GM19324 (cell line): Measurements from ENCODE around the gene NDUFS7.

Source experiments
- ATAC-seq: cut with Tn5 transposase; IDR thresholded peaks from one replicate; pipeline ENCODE4 v1.9.1; 2021; ENCODE audit warnings: mild to moderate bottlenecking, moderate library complexity; ENCODE audit not compliant: unreplicated experiment, low FRiP score

NDUFS7 gene

GRCh38 chr19:1384478-1385110 lies 887 bp downstream of the NDUFS7 start:
- ATAC-seq: no peak

GRCh38 chr19:1385816-1386215 lies 2.1 kb downstream of the NDUFS7 start:
- no peak for ATAC-seq

- ATAC-seq: no peak
Measured at GRCh38 chr19:1386945-1387683, 3.4 kb downstream of the NDUFS7 start.

GRCh38 chr19:1387684-1388636 lies 4.3 kb downstream of the NDUFS7 start:
- ATAC-seq: no peak

- ATAC-seq: no peak
Measured at GRCh38 chr19:1388637-1389026, 4.9 kb downstream of the NDUFS7 start.

- no peak for ATAC-seq
Measured at GRCh38 chr19:1389033-1389940, 5.6 kb downstream of the NDUFS7 start.

- no peak for ATAC-seq
Measured at GRCh38 chr19:1390890-1391423, 7.2 kb downstream of the NDUFS7 start.

- ATAC-seq: no peak
Measured at GRCh38 chr19:1392407-1392806, 8.7 kb downstream of the NDUFS7 start.

GRCh38 chr19:1392939-1393530 lies 9.3 kb downstream of the NDUFS7 start:
- ATAC-seq: no peak

GRCh38 chr19:1393841-1394240 lies 10.1 kb downstream of the NDUFS7 start:
- ATAC-seq: no peak

- no peak for ATAC-seq
Measured at GRCh38 chr19:1394252-1395193, 10.8 kb downstream of the NDUFS7 start.

GRCh38 chr19:1395194-1396018 lies 11.7 kb downstream of the NDUFS7 start:
- ATAC-seq: no peak

GRCh38 chr19:1396019-1396767 lies 12.5 kb downstream of the NDUFS7 start:
- ATAC-seq: no peak

GRCh38 chr19:1396768-1397679 lies 13.3 kb downstream of the NDUFS7 start:
- no peak for ATAC-seq

GRCh38 chr19:1397838-1398237 lies 14.1 kb downstream of the NDUFS7 start:
- ATAC-seq: no peak

GRCh38 chr19:1399079-1399478 lies 15.4 kb downstream of the NDUFS7 start:
- no peak for ATAC-seq
